Hematopoietic multipotent progenitor cell treated with erythropoietin and hydrocortisone succinate and interleukin-3 and kit ligand, for 8 days (in vitro differentiated cells): Measurements from ENCODE around the gene CELA1.
"Not testable (repeated sequence)": the region's sequence is repeated elsewhere in the genome, so short reads cannot be mapped to it uniquely, and the experiment has no call there.

Experiments
- DNase-seq: peaks from one replicate; pipeline ENCODE4 v3.0.0-alpha.2; 2015

The CELA1 gene

GRCh38 chr12:51307655-51308593, 38.6 kb downstream of the CELA1 start:
- DNase-seq, result no peak

- DNase-seq, result no peak
These were observed 40.0 kb downstream of the CELA1 start for GRCh38 chr12:51306507-51306906.

- DNase-seq, result not testable (repeated sequence)
These were observed 45.7 kb downstream of the CELA1 start for GRCh38 chr12:51300768-51301167.

- DNase-seq, result no peak
These were observed 50.8 kb downstream of the CELA1 start for GRCh38 chr12:51295651-51296050.

GRCh38 chr12:51294097-51294496, 52.4 kb downstream of the CELA1 start:
- DNase-seq, result not testable (repeated sequence)

GRCh38 chr12:51293696-51294095, 52.8 kb downstream of the CELA1 start:
- DNase-seq, result no peak

GRCh38 chr12:51291603-51292513, 54.6 kb downstream of the CELA1 start:
- not testable (repeated sequence) for DNase-seq

- no peak for DNase-seq
These were observed 60.6 kb downstream of the CELA1 start for GRCh38 chr12:51285843-51286242.

- no peak for DNase-seq
These were observed 65.1 kb downstream of the CELA1 start for GRCh38 chr12:51281202-51281924.
